Measurements from ENCODE around the gene CCDC30. TPM values are rescaled to one million over a fixed set of nuclear protein-coding genes. Genes with fewer than 3 reads are reported as not detected.

Gene CCDC30
- total and polyA plus RNA-seq, 7 experiments from 2014 or later, result 0.26 to 5.3 (median 4.0) TPM

DNA sequence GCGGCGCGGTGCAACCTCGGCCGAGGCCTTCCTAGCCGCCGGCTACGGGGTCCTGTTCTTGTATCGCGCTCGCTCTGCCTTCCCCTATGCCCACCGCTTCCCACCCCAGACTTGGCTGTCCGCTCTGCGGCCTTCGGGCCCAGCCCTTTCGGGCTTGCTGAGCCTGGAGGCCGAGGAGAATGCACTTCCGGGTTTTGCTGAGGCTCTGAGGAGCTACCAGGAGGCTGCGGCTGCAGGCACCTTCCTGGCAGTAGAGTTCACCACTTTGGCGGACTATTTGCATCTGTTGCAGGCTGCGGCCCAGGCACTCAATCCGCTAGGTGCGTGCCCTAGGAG is 6.4 kb upstream of the CCDC30 start:
- peak overlapping the region; percentile 85 to 99 (median 96) for H3K4me3 Mint-ChIP-seq
- H3K4me1 Mint-ChIP-seq, result peaks cover 23 to 55% (median 41%) of the 10 kb centered on the region in 7 donors
- DNase-seq, result peak in 2 of 9 donors; percentile 58 to 69
- peak; percentile 59 for ATAC-seq
- POLR2A ChIA-PET, result interaction anchor here (0.6 to 2.2 kb wide), 13 partner anchors 11 to 531 kb away, joined by 3 to 17 read pairs (median 5); partner anchors contain the start of genes C1orf50, FOXJ3, P3H1 and PPIH
- peak overlapping the region; percentile 95 to 100 (median 98) for H3K27ac Mint-ChIP-seq
- peak overlapping the region; percentile 100 for H3K4me3 ChIP-seq (ENCODE audit: low read length)
- H3K9me3 Mint-ChIP-seq, result peaks cover 0 to 1% (median 0%) of the 10 kb centered on the region in 11 donors
- H3K9me3 ChIP-seq (ENCODE audit: control insufficient read depth in 2 of 3, low read length in 3 of 3), result no peaks in the 10 kb centered on the region
- peaks cover 11 to 32% (median 24%) of the 10 kb centered on the region in 5 donors for H3K36me3 Mint-ChIP-seq
- intact Hi-C loops (cut with micrococcal nuclease), result loop anchor here (1.0 to 10.0 kb wide), 14 partner anchors 74 to 1594 kb away; partner anchors contain the start of genes C1orf50 (in 2 of the 2), FOXJ3 (in 2 of the 2), P3H1 (in 2 of the 2) and CITED4 (in 1 of the 2)
- peaks cover 17 to 23% of the 10 kb centered on the region in 2 donors for H3K4me1 ChIP-seq (ENCODE audit: control insufficient read depth in 2 of 2, insufficient read depth in 2 of 2, low read length in 2 of 2)
- peaks cover 0 to 10% (median 6%) of the 10 kb centered on the region in 3 experiments for H3K36me3 ChIP-seq (ENCODE audit: control insufficient read depth in 2 of 3, insufficient read depth in 3 of 3, low read length in 3 of 3)
- CTCF ChIA-PET, result interaction anchor here (1.0 kb wide), 1 partner anchor 16 kb away, joined by 4 read pairs; no protein-coding TSS in a partner anchor
- H3K27ac ChIP-seq (ENCODE audit: low read depth, low read length), result peak overlapping the region; percentile 91
- no peaks in the 10 kb centered on the region for H3K27me3 ChIP-seq (ENCODE audit: control insufficient read depth in 2 of 2, insufficient read depth in 2 of 2, low read length in 2 of 2)
- H3K27me3 Mint-ChIP-seq, result no peaks in the 10 kb centered on the region

DNA sequence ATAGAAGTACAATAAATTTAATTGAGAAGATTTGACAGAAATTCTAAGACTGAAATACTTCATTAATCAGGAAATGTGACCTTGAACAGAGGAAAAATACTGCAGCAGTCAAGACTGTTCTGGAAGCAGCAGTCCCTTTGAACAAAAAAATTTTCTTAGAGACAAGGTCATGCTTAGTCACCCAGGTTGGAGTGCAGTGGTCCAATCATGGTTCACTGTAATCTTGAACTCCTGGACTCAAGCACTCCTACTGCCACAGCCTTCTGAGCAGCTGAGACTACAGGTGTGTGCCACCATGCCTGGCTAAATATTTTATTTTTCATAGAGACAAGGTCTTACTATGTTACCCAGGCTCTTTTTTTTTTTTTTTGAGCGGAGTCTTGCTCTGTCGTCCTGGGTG is 1.9 kb upstream of the CCDC30 start:
- Histone ChIP-seq H3K36me3 (ENCODE audit: control insufficient read depth in 2 of 3, insufficient read depth in 3 of 3, low read length in 3 of 3) (peaks cover 0 to 10% (median 6%) of the 10 kb centered on the region in 3 experiments), H3K4me3 (ENCODE audit: low read length) (no peak overlapping the region), H3K27ac (ENCODE audit: low read depth, low read length) (peak overlapping the region; percentile 84), H3K4me1 (ENCODE audit: control insufficient read depth in 2 of 2, insufficient read depth in 2 of 2, low read length in 2 of 2) (peaks cover 24 to 30% of the 10 kb centered on the region in 2 donors), H3K27me3 (ENCODE audit: control insufficient read depth in 2 of 2, insufficient read depth in 2 of 2, low read length in 2 of 2) (no peaks in the 10 kb centered on the region), H3K9me3 (ENCODE audit: control insufficient read depth in 2 of 3, low read length in 3 of 3) (no peaks in the 10 kb centered on the region)
- CTCF ChIA-PET, result no interaction called here
- H3K4me1 Mint-ChIP-seq, result peaks cover 24 to 69% (median 60%) of the 10 kb centered on the region in 7 donors
- peak overlapping the region in 5 of 9 donors; percentile 54 to 93 (median 67) for H3K27ac Mint-ChIP-seq
- no peak overlapping the region for H3K4me3 Mint-ChIP-seq
- H3K36me3 Mint-ChIP-seq, result peaks cover 11 to 37% (median 24%) of the 10 kb centered on the region in 5 donors
- POLR2A ChIA-PET, result no interaction called here
- peaks cover 0 to 16% (median 0%) of the 10 kb centered on the region in 5 donors for H3K27me3 Mint-ChIP-seq
- DNase-seq (no peak), ATAC-seq (no peak)
- no peaks in the 10 kb centered on the region for H3K9me3 Mint-ChIP-seq
- intact Hi-C loops (cut with micrococcal nuclease), result loop anchor here in 1 of 2 donors (5.0 kb wide), 3 partner anchors 386 to 1191 kb away; partner anchors contain the start of genes KDM4A, SLC2A1 and ZNF691

DNA sequence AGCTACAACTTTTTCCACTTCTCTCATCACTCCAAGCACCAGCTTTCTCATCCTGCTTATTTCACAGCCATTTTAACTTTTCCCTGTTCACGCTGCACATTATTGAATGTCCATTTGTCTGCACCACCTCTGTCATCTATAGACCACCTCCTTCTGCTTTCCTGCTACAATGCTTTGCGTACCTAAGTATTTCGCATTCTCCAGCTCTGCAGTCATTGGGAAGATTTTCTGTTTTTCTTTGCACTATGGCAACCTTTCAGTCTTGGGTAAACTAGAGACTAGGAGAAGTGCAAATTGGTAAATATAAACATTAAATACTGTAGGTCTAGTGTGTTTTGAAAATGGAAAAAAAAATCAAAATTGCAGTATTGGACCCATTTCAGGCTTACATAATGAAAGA is 835 bp downstream of the CCDC30 start:
- ATAC-seq, result no peak
- intact Hi-C loops (cut with micrococcal nuclease), result loop anchor here (1.0 to 5.0 kb wide), 11 partner anchors 9 to 1188 kb away; partner anchors contain the start of genes PPIH (in 2 of the 2), YBX1 (in 2 of the 2), ZNF691 (in 2 of the 2) and ERMAP (in 1 of the 2)
- Mint-ChIP-seq H3K36me3 (peaks cover 4 to 30% (median 18%) of the 10 kb centered on the region in 5 donors), H3K27me3 (peaks cover 0 to 23% (median 0%) of the 10 kb centered on the region in 5 donors), H3K9me3 (no peaks in the 10 kb centered on the region), H3K4me3 (peak overlapping the region; percentile 74 to 92 (median 86)), H3K4me1 (peaks cover 11 to 49% (median 41%) of the 10 kb centered on the region in 7 donors), H3K27ac (peak overlapping the region; percentile 19 to 98 (median 93))
- H3K4me1 ChIP-seq (ENCODE audit: control insufficient read depth in 2 of 2, insufficient read depth in 2 of 2, low read length in 2 of 2), result peaks cover 6 to 13% of the 10 kb centered on the region in 2 donors
- DNase-seq, result no peak
- H3K36me3 ChIP-seq (ENCODE audit: control insufficient read depth in 2 of 3, insufficient read depth in 3 of 3, low read length in 3 of 3), result peaks cover 0 to 6% (median 6%) of the 10 kb centered on the region in 3 experiments
- POLR2A ChIA-PET, result interaction anchor here (1.7 kb wide), 1 partner anchor 303 kb away, joined by 4 read pairs; the partner anchor contains the start of genes C1orf50 and P3H1
- no peak overlapping the region for H3K4me3 ChIP-seq (ENCODE audit: low read length)
- CTCF ChIA-PET, result no interaction called here
- H3K27me3 ChIP-seq (ENCODE audit: control insufficient read depth in 2 of 2, insufficient read depth in 2 of 2, low read length in 2 of 2), result no peaks in the 10 kb centered on the region
- H3K9me3 ChIP-seq (ENCODE audit: control insufficient read depth in 2 of 3, low read length in 3 of 3), result no peaks in the 10 kb centered on the region
- H3K27ac ChIP-seq (ENCODE audit: low read depth, low read length), result peak overlapping the region; percentile 86

DNA sequence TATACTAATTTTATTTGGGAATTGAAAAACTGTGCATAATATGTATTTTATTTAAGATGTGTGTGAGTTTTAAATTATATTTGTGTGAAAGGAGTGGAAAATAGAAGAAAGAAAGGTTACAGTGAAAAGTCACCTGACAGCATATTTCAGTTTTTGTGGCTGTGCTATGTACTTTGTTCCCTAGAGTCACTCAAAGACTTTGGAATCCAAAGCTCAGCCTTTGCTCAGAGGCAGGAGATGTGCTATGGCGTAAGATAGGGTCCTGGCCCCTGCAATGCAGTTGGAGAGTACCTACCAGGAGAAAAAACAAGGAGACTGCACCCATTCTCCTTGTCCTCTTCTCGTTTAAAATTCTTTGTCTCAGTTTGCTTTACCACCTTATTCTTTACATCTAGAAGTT is 2.9 kb downstream of the CCDC30 start:
- Mint-ChIP-seq H3K27ac (no peak overlapping the region), H3K9me3 (no peaks in the 10 kb centered on the region), H3K4me3 (no peak overlapping the region), H3K36me3 (peaks cover 0 to 25% (median 13%) of the 10 kb centered on the region in 5 donors), H3K4me1 (peaks cover 10 to 32% (median 24%) of the 10 kb centered on the region in 7 donors), H3K27me3 (peaks cover 0 to 34% (median 0%) of the 10 kb centered on the region in 5 donors)
- no peak overlapping the region for H3K4me3 ChIP-seq (ENCODE audit: low read length)
- ATAC-seq, result no peak
- peaks cover 5 to 13% of the 10 kb centered on the region in 2 donors for H3K4me1 ChIP-seq (ENCODE audit: control insufficient read depth in 2 of 2, insufficient read depth in 2 of 2, low read length in 2 of 2)
- ChIA-PET POLR2A (no interaction called here), CTCF (no interaction called here)
- peaks cover 0 to under 1% (median 0%) of the 10 kb centered on the region in 3 experiments for H3K36me3 ChIP-seq (ENCODE audit: control insufficient read depth in 2 of 3, insufficient read depth in 3 of 3, low read length in 3 of 3)
- H3K27ac ChIP-seq (ENCODE audit: low read depth, low read length), result no peak overlapping the region
- DNase-seq, result no peak
- H3K9me3 ChIP-seq (ENCODE audit: control insufficient read depth in 2 of 3, low read length in 3 of 3), result no peaks in the 10 kb centered on the region
- intact Hi-C loops (cut with micrococcal nuclease), result no loop called here
- H3K27me3 ChIP-seq (ENCODE audit: control insufficient read depth in 2 of 2, insufficient read depth in 2 of 2, low read length in 2 of 2), result no peaks in the 10 kb centered on the region

DNA sequence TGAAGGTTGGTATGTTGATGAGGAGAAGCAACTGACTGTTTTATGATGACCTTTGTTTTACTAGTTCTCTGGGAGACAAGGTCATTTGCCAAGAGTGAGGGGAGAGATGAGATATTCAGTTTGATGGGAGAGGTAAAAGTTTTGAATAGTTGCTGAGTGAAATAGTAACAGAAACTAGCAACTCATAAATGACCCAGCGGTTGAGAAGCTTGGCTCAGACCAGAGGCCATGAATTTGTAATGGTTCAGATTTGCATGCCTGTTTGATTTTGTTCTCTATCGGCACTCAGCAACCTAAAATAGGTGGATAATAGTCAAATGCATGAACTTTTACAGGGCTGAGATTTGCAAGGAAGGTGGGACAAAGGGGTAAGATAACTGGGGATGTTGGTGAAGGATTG is 6.6 kb downstream of the CCDC30 start:
- ChIA-PET POLR2A (no interaction called here), CTCF (interaction anchor here (0.7 kb wide), 1 partner anchor 295 kb away, joined by 6 read pairs; no protein-coding TSS in a partner anchor)
- Mint-ChIP-seq H3K27me3 (peaks cover 0 to 21% (median 0%) of the 10 kb centered on the region in 5 donors), H3K36me3 (peaks cover 0 to 31% (median 12%) of the 10 kb centered on the region in 5 donors), H3K4me3 (no peak overlapping the region), H3K4me1 (peaks cover 0 to 2% (median 0%) of the 10 kb centered on the region in 7 donors), H3K27ac (no peak overlapping the region), H3K9me3 (no peaks in the 10 kb centered on the region)
- ATAC-seq (no peak), DNase-seq (no peak)
- Histone ChIP-seq H3K27ac (ENCODE audit: low read depth, low read length) (no peak overlapping the region), H3K4me1 (ENCODE audit: control insufficient read depth in 2 of 2, insufficient read depth in 2 of 2, low read length in 2 of 2) (no peaks in the 10 kb centered on the region), H3K27me3 (ENCODE audit: control insufficient read depth in 2 of 2, insufficient read depth in 2 of 2, low read length in 2 of 2) (no peaks in the 10 kb centered on the region), H3K36me3 (ENCODE audit: control insufficient read depth in 2 of 3, insufficient read depth in 3 of 3, low read length in 3 of 3) (no peaks in the 10 kb centered on the region), H3K9me3 (ENCODE audit: control insufficient read depth in 2 of 3, low read length in 3 of 3) (no peaks in the 10 kb centered on the region), H3K4me3 (ENCODE audit: low read length) (no peak overlapping the region)
- intact Hi-C loops (cut with micrococcal nuclease), result no loop called here

DNA sequence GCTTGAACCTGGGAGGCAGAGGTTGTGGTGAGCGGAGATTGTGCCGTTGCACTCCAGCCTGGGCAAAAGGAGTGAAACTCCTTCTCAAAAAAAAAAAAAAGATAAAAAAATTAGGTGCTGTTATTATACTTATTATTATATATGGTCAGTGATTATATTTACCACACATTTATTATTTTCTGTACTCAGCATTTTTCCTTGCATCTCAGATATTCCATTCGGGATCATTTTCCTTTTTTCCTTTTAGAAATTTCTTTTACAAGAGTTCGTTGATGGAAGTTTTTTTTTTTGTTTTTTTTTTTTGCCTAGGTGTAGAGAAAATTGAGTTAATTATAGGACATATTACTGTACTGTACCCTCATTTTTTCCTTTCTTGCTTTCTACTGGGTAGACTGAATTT is 13.5 kb downstream of the CCDC30 start:
- no peak overlapping the region for H3K27ac Mint-ChIP-seq
- intact Hi-C loops (cut with micrococcal nuclease), result no loop called here
- no peak for DNase-seq
- ATAC-seq, result no peak
- H3K36me3 Mint-ChIP-seq, result peaks cover 0 to 10% (median 3%) of the 10 kb centered on the region in 5 donors
- POLR2A ChIA-PET, result no interaction called here
- H3K27me3 Mint-ChIP-seq, result no peaks in the 10 kb centered on the region
- CTCF ChIA-PET, result no interaction called here
- H3K9me3 Mint-ChIP-seq, result no peaks in the 10 kb centered on the region
- Histone ChIP-seq H3K27ac (ENCODE audit: low read depth, low read length) (no peak overlapping the region), H3K9me3 (ENCODE audit: control insufficient read depth in 2 of 3, low read length in 3 of 3) (no peaks in the 10 kb centered on the region), H3K4me1 (ENCODE audit: control insufficient read depth in 2 of 2, insufficient read depth in 2 of 2, low read length in 2 of 2) (no peaks in the 10 kb centered on the region), H3K27me3 (ENCODE audit: control insufficient read depth in 2 of 2, insufficient read depth in 2 of 2, low read length in 2 of 2) (no peaks in the 10 kb centered on the region), H3K36me3 (ENCODE audit: control insufficient read depth in 2 of 3, insufficient read depth in 3 of 3, low read length in 3 of 3) (no peaks in the 10 kb centered on the region), H3K4me3 (ENCODE audit: low read length) (no peak overlapping the region)
- H3K4me1 Mint-ChIP-seq, result peaks cover 0 to 2% (median 0%) of the 10 kb centered on the region in 7 donors
- H3K4me3 Mint-ChIP-seq, result no peak overlapping the region

All from naive thymus-derived CD4-positive, alpha-beta T cell (primary cell).